HG03175 (cell line): ENCODE results near the gene AZU1.
"Not testable (repeated sequence)": the region's sequence is repeated elsewhere in the genome, so short reads cannot be mapped to it uniquely, and the experiment has no call there.

Experiments
- ATAC-seq: cut with Tn5 transposase; IDR thresholded peaks from one replicate; pipeline ENCODE4 v1.9.1; 2021; ENCODE audit warnings: mild to moderate bottlenecking, moderate library complexity; ENCODE audit not compliant: unreplicated experiment

The AZU1 gene

DNA sequence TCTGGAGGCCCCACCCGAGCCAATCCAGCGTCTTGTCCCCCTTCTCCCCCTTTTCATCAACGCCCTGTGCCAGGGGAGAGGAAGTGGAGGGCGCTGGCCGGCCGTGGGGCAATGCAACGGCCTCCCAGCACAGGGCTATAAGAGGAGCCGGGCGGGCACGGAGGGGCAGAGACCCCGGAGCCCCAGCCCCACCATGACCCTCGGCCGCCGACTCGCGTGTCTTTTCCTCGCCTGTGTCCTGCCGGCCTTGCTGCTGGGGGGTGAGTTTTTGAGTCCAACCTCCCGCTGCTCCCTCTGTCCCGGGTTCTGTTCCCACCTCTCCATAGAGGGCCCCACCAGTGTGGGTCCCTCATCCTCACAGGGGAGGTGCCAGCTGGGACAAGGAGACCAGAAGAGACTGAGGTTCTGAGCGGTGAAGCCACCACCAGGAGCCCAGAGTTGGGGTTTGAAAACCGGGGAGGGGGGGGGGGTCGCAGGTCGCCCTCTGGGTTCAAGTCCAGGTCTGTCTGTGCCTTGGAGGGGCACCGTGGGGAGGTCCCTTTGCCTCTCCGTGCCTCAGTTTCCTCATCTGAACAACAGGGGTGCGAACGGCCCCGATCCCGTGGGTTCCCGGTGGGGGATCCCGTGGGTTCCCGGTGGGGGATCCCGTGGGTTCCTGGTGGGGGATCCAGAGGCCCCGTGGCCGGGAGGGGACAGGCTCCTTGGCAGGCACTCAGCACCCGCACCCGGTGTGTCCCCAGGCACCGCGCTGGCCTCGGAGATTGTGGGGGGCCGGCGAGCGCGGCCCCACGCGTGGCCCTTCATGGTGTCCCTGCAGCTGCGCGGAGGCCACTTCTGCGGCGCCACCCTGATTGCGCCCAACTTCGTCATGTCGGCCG is 24.7 kb downstream of the AZU1 start, which contains the start of gene ELANE:
Gene ELANE (plus strand): TSS at position 168 of the 878 bp plus-strand sequence. CDS start 26 bp downstream, at position 194.
- no peak for ATAC-seq

DNA sequence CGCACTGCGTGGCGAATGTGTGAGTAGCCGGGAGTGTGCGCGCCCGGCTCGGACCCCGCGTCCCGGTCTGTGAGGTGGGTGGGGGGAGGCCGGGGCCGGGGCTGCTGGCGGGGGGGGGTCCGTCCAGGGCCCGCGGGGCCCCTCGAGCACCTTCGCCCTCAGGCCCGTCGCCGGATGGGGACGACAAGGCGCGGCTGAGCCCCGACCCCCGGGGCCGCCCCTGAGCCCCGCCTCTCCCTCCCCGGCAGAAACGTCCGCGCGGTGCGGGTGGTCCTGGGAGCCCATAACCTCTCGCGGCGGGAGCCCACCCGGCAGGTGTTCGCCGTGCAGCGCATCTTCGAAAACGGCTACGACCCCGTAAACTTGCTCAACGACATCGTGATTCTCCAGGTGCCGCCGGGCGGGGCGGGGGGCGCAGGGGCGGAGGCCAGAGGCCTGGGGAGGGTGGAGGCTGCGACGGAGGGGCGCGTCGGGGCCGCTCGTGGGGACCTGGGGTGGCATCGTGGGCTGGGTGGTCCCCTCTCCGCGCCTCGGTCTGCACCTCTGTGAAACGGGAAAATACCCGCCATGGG is 25.5 kb downstream of the AZU1 start:
- no peak for ATAC-seq

DNA sequence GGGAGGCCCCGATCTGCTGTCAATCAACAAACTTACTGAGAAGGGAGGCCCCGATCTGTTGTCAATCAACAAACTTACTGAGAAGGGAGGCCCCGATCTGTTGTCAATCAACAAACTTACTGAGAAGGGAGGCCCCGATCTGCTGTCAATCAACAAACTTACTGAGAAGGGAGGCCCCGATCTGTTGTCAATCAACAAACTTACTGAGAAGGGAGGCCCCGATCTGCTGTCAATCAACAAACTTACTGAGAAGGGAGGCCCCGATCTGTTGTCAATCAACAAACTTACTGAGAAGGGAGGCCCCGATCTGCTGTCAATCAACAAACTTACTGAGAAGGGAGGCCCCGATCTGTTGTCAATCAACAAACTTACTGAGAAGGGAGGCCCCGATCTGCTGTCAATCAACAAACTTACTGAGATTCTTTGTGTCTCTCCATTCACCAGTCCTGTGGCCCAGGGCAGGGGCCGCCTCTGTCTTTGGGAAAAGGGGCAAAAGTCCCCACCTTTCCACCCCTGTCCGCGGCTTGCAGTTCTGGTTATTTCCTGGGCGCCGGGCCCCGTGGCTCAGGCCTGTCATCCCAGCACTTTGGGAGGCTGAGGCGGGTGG is 26.1 kb downstream of the AZU1 start:
- ATAC-seq, result not testable (repeated sequence)

DNA sequence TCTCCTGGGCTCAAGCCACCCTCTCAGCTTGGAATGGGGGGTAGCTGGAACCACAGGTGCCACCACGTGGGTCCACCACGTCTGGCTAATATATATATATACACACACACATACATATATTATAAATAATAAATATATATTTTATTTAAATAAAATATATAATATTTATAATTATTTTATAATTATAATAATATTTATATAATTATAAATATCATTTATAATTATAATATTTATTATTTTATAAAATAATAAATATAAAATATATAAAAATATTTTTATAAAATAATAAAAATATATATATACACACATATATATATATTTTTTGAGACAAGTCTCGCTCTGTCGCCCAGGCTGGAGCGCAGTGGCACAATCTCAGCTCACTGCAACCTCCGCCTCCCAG is 26.9 kb downstream of the AZU1 start:
- no peak for ATAC-seq

DNA sequence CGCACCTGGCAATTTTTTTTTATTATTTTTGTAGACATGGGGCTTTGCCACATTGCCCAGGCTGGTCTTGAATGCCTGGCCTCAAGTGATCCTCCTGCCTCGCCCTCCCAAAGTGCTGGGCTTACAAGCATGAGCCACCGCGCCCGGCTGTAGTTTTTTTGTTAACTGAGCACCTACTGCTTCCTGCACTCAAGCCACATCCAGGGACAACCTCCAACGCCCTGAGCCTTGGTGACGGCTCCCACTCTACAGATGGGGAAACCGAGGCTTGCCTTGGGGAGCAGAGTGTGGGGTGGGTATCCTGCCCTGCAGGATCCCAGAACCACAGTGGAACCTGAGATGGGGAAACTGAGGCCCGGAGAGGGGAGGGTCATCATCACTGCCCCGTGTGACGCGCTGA is 27.5 kb downstream of the AZU1 start:
- no peak for ATAC-seq

DNA sequence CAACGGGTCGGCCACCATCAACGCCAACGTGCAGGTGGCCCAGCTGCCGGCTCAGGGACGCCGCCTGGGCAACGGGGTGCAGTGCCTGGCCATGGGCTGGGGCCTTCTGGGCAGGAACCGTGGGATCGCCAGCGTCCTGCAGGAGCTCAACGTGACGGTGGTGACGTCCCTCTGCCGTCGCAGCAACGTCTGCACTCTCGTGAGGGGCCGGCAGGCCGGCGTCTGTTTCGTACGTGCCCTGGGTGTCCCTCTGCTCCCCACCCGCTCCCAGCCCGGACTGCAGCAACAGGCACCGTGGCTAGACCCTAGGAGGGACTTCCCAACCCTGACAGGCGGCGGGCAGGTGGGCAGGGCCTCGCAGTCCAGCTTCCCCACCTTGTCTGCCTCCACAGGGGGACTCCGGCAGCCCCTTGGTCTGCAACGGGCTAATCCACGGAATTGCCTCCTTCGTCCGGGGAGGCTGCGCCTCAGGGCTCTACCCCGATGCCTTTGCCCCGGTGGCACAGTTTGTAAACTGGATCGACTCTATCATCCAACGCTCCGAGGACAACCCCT is 28.0 kb downstream of the AZU1 start:
- ATAC-seq, result no peak

DNA sequence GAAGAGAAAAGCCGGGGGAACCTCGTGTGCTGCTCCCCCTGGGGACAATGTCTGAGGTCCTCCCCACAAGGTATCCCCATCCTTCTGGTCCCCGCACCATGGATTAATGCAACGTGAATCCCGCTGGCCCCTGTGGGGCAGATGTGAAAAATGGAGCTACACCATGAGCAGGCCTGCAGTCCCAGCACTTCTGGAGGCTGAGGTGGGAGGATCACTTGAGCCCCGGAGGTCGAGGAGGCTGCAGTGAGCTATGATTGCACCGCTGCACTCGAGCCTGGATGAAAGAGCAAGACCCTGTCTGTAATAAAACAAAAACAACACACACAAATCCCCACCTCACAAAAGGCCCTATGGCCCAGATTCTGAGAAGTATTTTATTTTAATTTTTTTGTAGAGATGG is 30.6 kb downstream of the AZU1 start:
- no peak for ATAC-seq

DNA sequence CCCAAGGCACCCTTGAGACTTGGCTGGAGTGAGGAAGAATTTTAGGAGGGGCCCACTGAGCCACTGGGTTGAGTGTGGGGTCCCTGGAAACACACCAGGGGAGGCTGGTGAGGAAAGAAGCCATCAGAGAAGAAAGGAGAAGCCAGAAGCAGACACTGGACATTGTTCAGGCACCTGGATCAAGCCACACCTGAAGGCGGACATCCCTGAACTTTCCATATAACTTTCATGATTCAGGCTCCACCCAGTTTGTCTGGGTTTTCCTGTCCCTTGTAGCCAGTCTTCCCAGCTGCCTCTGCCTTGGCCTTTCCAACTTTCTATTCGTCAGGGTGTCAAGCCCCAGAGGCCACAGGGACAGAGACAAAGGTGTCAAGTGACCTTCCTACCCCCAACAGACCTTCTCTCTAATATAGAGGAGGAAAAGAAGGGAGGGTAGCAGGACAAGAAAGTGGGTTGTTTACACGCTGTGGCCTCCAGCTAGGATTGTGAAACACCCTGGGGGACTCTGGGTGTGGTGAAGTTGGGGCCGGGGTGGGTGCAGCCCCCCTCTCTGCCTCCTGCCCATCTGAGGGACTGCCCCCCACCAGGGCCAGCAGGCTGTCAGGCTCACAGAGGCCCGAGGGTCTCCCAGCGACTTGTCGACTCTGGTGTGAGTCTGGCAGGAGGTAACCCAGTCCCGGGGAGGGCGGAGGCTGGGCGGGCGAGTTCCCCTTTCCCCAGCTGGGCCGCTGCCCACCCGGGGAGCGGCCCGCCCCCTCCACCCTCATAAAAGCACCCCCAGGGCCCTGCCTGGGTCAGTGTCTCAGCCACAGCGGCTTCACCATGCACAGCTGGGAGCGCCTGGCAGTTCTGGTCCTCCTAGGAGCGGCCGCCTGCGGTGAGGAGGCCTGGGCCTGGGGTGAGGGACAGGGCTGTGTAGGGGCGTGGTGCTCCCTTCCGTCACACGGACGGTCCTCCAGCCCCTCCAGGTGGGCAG is 31.5 kb downstream of the AZU1 start, which contains the start of gene CFD:
Gene CFD (plus strand): TSS at position 797 of the 976 bp plus-strand sequence. CDS start 26 bp downstream, at position 823.
- ATAC-seq, result no peak

DNA sequence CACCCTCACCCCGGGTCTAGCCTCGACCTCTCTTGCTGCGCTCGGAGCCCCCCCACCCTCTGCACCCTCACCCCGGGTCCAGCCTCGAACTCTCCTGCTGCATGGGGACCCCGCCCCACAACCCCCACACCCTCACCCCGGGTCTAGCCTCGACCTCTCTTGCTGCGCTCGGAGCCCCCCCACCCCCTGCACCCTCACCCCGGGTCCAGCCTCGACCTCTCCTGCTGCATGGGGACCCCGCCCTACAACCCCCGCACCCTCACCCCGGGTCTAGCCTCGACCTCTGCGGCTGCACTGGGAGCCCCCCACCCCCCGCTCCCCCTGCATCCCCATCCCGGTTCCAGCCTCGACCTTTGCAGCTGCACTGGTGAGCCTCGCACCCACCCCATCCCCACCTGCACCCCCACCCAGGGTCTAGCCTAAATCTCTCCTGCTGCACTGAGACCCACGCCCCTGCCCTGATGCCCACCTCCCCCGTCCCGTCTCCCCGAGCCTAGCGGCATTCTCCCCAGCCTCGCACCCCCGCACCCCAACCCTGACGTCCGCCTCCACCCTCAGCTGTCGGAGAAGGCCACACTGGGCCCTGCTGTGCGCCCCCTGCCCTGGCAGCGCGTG is 33.6 kb downstream of the AZU1 start:
- ATAC-seq, result no peak

DNA sequence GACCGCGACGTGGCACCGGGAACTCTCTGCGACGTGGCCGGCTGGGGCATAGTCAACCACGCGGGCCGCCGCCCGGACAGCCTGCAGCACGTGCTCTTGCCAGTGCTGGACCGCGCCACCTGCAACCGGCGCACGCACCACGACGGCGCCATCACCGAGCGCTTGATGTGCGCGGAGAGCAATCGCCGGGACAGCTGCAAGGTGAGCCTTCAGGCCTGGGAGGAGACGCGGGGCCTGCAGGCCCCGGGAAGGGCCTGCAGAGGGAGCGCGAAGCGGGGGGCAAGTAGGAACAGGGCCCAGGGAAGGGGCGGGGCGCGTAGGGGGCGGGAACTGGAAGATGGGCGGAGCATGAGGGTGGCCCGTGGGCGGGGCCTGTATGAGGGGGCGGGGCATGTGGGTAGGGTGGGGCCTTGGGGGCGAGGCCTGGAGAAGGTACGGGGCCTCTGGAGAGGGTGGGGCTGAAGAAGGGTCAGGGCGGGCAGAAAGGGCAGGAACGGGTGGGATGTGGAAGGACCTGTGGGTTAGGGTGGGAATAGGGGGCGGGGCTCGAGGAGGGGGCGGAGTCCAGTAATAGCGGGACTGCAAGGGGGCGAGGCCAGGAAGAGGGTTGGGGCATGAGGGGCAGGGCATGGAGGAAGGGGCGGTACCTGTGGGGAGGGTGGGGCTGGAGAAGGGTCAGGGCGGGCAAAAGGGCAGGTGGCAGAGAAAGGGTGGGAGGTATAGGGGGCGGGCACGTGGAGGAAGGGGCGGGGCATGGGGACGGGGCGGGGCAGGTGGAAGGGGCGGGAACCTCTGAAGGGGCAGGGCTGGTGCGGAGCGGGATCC is 34.3 kb downstream of the AZU1 start:
- ATAC-seq, result no peak

DNA sequence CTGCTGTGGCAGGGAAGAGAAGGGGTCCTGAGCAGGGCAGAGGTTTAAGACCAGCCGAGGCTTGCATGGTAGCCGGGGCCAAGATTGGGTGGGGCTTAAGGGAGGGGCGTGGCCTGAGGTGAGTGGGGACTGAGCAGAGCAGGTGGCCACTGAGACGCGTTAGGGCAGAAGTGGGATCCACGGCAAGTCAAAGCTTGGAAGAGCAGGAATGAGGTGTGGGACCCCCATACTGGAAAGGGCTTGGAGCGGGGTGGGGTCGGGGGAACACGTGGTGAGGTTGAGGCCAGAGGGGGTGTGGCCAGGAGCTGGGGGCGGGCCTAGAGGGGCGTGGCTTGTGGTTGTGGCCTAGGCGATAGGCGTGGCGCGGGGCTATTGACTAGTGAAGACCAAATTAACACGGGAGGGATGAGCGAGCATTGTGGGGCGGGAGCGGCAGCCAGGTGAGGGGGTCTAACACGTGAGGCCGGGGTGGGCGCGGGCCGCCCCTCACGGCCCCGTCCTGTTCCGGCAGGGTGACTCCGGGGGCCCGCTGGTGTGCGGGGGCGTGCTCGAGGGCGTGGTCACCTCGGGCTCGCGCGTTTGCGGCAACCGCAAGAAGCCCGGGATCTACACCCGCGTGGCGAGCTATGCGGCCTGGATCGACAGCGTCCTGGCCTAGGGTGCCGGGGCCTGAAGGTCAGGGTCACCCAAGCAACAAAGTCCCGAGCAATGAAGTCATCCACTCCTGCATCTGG is 35.1 kb downstream of the AZU1 start:
- no peak for ATAC-seq

DNA sequence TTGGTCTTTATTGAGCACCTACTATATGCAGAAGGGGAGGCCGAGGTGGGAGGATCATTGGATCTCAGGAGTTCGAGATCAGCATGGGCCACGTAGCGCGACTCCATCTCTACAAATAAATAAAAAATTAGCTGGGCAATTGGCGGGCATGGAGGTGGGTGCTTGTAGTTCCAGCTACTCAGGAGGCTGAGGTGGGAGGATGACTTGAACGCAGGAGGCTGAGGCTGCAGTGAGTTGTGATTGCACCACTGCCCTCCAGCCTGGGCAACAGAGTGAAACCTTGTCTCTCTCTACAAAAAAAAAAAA is 35.6 kb downstream of the AZU1 start:
- no peak for ATAC-seq

DNA sequence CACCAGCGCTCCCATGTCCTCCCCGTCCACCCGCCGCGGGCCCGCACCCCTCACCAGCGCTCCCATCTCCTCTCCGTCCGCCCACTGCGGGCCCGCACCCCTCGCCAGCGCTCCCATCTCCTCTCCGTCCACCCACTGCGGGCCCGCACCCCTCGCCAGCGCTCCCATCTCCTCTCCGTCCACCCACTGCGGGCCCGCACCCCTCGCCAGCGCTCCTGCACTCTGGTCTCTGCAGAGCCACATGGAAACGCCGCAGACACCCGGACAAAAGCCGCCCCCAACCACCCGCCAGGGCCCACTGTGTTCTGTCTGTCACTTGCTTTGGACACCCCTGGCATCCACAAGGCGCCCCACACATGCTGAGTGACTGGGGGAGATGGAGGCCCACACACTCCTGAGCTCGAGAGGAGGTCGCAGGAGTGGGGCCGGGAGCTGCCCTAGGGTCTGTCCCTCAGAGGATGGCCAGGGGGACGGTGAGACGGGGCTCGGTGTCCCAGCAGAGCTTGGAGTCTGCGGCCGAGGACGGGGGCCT is 39.2 kb downstream of the AZU1 start:
- ATAC-seq, result no peak

DNA sequence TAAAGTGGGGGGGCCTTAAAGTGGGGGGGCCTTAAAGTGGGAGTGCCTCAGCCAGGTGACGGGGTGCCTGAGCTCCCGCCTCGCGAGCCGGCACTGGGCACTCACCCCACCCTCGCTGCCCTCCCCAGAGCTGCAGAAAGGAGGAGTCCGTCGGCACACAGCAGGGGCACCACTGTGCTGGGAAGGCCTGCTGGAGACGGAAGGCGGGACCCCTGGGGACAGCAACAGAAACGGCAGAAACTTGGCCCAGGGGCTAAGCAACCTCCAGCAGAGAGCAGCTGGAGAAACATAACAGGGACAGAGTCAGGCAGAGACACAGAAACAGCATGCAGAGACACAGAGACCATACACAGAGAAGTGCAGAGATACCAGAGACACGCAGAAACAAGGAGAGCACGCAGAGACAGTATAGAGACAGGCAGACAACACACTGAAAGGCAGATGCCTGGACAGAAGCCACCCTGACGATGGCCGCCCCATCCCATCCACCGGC is 39.7 kb downstream of the AZU1 start:
- ATAC-seq, result no peak

DNA sequence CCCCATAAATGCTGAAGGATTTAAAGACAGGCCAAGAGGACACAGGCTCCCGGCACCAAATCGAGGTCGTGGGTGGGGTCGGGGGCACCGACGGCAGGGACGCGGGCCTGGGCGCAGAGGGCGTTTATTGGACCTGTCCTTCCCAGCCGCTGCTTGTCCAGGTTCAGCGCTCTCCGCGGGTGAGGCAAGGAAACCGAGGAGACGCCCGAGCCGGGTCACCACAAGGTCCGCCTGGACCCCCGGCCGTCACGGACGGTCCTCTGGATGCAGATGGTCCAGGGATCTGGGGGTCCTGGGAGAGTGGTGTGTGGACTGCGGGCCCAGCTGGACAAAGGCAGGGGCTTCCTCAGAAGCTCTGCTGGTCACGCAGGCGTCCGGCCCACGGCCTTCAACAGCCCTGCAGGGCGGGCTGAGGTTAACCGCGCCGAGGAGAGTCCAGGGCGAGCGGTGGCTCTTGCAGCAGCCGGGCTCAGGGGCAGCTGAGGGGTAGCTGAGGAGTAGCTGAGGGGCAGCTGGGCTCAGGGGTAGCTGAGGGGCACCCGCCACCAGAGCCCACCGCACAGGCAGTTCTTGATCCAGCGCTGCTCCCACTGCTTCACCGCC is 40.3 kb downstream of the AZU1 start:
- no peak for ATAC-seq

DNA sequence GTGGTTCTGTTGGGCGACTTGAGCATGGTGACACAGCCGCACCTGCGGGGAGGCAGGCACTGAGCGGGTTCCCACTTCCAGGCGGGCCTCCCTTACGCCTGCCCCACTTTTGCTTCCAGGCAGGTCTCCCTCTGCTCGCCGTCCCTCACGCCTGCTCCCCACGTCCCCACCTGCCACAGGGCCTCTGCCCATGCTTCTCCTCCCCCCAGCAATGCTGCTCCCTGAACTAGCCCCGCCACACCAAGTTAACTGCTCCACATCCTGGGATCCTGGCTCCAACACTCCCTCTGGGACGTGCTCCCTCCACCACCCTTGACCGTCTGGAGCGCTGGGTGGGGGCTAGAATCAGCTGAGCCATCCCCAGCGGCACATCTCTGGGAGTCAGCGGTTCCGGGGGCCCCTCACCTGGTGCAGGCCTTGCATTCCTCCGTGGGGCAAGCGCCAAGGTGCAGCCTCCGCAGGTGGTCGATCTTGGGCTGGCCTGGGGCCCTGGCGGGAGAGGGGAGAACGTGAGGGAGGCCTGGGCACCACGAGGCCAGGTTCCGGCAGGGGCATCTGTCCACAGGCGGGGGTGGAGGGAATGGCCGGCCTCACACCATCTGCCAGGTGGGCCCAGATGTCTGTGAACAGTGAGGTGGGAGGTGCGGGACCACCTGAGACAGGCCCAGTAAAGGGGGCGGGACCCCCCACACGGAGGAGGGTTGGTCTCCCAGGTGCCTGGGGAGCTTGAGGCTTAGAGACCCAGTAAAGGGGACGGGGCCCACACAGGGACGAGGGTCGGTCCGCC is 41.0 kb downstream of the AZU1 start:
- ATAC-seq, result no peak
